Caki2 (cell line): ENCODE data around the gene PROM1. TPM values are rescaled to one million over a fixed set of nuclear protein-coding genes. Genes with fewer than 3 reads are reported as not detected.

Experiments used
- DNase-seq: peaks from one replicate; pipeline ENCODE4 v3.0.0-alpha.2; 2015; ENCODE audit warnings: low read depth
- in situ Hi-C: cut with HindIII; loops from 2 replicates; pipeline ENCODE4 v1.10.0; 2016; ENCODE audit warnings: low sequenced_read_pairs, low pct_unique_long_range_greater_than_20kb, mixed read lengths
- total RNA-seq: library from RNA; depleted of rRNA; stranded (reverse); fragments of >200 nt; shearing (Covaris generic); gene quantifications from 2 replicates; pipeline ENCODE4 v1.2.3, GENCODE V29; 2014; ENCODE audit warnings: low replicate concordance

The PROM1 gene
- total RNA-seq, 1 experiment from 2014 or later: 0.17 TPM

DNA sequence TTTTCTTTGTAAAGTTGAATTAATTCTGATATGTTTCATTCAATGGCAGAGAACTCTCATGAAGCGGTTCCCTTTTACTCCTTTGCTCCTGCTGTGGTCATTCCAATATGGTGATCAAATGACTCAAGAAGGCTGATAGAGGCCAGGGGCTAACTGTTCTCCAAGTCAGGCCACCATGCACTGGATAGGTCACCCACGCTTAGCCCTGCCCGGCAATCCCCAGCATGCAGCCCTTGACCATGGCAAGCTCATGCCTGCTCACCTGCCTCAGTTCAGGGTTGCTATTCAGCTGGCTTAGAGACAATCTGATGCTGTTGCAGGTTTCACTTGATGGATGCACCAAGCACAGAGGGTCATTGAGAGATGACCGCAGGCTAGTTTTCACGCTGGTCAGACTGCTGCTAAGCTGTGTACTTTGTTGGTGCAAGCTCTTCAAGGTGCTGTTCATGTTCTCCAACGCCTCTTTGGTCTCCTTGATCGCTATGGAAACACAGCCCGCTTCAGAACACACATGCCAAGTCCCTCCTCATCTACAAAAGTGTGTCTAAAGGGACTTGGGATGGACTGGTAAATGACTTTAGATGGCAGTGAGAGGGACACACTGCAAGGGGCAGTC, 65.7 kb downstream of the PROM1 start:
- DNase-seq: no peak
- in situ Hi-C loops: no loop called here

DNA sequence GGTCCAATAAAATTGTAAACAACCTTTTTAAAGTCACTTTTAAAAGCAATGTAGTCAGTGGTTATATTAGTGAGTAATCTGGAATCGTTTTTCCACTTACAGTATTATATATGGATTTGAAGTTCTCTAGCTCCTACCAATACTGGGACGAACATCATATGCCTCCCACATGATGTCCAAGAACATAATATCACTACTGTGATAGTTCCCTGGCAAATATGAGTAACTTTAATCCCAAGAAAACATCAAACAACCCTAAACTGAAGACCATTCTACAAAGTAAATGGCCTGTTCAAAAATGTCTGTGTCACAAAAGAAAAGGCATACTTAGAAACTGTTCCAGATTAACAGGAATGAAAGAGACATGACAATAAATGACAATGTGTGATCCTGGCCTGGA, 67.3 kb downstream of the PROM1 start:
- DNase-seq: no peak
- in situ Hi-C loops: no loop called here

DNA sequence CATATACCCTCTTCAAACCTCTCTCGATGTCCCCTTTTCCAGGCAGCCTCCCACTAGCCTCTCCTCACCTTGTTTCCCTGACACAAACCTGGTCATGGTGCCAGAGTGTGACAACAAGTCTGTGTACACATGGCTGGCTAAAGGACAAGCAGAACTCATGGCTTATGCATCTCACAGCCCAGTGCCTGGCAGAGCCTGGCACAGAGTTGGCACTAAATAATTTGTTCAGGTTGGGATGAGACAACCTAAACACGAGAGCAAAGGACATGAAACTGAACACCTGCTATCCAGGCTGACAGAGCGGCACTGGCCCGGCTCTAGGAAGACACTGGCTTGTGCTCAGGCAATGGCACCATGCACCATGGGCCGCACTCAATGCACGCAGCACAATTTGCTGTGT, 72.7 kb downstream of the PROM1 start:
- in situ Hi-C loops: no loop called here
- no peak for DNase-seq

DNA sequence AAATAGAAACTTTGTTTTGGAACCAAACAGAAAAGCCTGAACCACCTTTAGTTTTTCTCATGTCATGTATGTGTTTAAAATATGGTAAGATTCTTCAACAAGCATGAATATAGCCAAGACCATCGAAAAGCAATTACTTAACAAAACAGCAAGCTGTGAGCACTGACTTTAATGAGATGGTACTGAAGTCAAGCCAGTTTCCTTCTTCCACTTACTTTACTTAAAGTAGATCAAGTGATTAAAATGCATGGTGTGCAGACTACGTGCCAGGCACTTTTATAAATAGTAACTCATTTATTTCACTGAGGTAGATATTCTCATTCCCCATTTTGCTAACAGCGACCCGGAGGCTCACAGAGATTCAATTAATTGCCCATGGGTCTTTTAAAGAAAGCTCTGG, 74.7 kb downstream of the PROM1 start:
- in situ Hi-C loops: no loop called here
- DNase-seq: no peak

DNA sequence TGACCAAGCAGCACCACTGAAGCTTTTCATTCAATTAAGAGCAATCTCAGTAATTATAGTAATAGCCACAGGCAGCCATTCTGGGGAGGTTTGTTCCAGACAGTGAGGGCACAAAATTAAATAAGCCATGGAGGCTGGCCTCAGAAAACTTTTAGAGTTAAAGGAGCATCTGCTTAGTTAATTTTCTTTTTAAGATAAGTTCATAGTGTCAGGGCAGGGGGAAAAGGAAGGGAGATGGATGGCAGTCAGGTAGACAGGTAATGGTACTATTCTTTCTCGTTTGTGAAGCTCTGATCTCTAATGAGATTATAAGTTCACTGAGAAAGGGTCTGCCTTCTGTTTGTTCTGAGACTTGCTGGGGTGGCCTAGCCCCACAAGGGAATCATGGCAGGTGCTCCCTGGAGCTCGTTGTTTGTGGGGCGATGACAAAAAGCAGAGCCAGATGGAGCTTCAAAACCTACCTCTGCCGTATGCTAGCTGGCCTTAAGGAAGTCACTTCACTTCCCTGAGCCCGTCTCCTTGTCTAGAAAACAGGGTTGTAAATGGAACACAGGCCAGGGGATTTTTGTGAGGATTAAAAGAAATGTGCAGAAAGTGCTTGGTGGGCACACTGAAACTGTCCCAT, 76.2 kb downstream of the PROM1 start:
- in situ Hi-C loops: no loop called here
- no peak for DNase-seq

DNA sequence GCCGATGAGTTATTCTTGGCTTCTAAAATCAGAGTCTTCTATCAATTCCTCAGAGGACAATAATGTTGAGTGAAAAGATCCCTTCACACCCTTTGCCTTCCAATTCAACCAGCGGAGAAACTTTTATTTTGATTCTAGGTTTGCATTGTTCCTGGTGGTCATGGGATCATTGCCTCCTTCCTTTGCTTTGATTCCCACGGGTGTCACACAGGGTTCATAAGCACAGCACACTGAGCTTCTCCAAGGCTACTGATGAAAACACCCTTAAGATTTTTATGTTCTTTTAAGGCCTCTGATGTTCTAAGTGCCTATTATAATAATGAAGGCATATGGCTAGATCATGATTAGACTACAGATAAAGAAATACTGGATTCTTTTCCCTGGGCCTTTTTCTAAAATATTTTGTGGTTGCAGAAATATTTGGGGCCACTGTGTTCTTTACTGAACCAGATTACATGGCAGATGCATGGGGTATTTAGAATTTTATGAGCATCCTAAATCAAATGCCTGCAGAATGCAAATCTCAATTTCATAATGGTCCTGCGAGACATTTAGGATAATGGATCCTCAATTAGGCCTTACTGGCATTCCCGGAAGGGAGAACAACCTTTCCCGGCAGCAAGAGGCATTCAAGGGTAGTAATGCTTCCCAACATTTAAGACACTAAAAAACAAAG, 76.9 kb downstream of the PROM1 start:
- no peak for DNase-seq
- in situ Hi-C loops: no loop called here

DNA sequence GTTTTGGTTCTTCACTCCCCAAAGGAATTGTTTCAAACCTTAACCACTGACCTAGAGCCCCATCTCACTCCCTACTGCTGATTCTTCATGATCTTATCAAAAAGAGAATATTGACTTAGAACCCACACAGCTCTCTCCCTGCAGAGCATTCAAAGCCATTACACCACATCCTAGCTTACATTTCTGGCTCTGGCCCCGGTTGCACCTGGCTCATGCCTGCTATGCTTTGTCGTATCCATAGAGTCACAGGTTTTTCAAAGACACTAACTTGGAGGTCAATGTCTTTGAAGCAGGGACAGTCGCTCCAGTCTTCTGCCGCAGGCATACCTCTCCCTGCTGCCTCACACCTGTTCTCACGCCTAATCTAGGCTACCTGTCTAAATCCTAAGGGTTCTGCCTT, 78.1 kb downstream of the PROM1 start:
- in situ Hi-C loops: no loop called here

DNA sequence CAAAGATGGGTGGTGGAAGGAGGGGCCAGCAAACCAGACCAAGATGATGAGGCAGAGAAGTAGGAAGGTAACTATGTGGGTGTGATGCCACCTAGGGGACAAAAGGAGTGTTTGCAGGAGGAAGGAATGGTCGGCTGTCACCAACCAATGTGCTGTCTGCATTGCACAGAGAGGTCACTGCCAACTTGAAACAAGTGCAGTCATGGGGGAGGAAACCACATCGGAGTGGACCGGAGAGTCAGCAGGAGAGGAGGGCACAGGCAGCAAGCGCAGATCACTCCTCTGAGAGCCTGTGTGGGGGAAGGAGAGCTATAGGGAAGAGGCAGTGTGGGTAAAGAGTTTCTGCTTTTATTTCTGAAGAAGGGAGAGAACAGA, 82.4 kb downstream of the PROM1 start:
- in situ Hi-C loops: no loop called here
- peak; percentile 77 for DNase-seq

More for the DNA sequence above, 78.1 kb downstream of the PROM1 start:
- DNase-seq: no peak

DNA sequence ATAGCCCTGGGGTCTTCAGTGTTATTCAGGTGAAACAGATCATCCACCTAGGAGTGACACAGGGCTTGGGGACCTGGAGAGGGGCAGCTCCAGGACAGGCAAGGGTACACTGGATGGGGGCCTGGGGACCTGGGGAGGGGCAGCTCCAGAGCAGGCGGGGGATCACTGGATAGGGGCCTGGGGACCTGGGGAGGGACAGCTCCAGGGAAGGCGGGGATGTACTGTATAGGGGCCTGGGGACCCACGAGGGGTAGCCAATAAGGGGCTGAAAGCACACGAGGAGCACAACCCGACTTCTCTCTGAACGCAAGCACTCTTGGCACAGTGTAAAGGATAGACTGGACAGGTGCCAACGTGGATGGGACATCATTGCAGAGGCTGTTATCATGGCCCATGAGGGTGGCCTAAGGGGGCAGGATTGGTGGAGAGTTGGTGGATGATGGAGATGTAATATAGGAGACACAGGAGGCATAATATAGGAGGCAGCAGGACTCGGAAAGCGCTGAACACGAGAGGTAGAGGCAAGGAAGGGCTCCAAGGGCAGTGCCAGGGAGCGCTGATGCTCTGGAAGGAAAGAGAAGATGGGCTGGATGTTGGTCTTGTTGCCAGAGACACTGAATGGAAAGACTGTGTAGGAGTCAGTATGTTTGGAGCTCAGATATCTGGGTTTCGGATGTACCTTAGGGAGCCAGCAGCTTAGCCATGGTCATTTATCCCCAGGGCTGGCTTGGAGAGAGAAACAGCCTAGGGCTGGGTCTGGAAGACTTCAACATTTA, 82.9 kb downstream of the PROM1 start:
- DNase-seq: no peak
- in situ Hi-C loops: no loop called here

DNA sequence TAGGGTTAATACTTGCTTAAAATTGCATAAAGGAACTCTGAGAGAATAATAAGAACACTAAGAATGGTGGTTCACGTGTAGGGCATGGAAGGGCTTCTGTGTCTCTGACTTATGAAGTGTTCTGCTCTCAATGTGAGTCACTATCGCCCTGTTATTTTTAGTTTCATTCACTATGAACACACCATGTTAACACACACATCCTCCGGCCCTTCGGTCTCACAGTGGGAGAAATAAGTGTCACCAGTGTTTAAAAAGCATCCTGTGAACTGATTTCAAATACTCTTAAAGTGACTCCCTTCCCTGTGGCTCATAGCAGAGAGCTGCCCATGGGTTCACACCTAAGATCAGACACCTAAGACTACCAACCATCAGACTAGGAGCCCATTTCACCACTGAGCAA, 87.0 kb downstream of the PROM1 start:
- DNase-seq: no peak
- in situ Hi-C loops: no loop called here

DNA sequence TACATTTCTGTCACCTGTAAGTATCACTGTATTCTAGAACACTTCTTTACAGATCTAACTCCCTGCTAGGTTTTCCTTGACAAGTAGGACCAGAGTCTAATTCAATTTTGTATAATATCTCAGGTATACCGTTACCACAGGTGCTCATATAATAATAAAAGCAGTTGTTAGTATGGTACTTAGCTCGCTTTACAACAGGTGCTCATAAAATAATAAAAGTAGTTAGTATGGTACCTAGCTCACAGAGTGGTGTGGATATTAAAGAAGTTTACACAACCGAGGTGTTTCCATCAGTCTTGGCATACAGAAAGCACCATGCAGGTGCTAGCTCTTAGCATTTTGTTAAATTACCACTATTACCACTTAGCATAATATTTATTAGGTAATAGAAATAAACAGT, 88.0 kb downstream of the PROM1 start:
- no peak for DNase-seq
- in situ Hi-C loops: no loop called here

DNA sequence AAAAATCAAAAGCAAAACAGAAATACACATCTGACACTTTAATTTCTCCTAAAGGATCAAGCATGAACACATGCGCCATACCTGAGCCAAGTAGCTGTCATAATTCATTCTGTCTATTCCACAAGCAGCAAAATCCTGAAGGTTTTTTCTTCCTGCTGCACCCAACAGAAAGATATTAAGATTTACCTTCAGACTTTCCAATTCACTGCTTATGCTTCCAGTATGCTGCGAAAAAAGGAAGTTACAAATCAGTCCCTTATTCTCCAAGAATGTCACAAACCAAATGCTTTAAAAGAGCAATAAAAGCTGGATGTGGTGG, 91.7 kb downstream of the PROM1 start:
- in situ Hi-C loops: no loop called here
- DNase-seq: no peak

DNA sequence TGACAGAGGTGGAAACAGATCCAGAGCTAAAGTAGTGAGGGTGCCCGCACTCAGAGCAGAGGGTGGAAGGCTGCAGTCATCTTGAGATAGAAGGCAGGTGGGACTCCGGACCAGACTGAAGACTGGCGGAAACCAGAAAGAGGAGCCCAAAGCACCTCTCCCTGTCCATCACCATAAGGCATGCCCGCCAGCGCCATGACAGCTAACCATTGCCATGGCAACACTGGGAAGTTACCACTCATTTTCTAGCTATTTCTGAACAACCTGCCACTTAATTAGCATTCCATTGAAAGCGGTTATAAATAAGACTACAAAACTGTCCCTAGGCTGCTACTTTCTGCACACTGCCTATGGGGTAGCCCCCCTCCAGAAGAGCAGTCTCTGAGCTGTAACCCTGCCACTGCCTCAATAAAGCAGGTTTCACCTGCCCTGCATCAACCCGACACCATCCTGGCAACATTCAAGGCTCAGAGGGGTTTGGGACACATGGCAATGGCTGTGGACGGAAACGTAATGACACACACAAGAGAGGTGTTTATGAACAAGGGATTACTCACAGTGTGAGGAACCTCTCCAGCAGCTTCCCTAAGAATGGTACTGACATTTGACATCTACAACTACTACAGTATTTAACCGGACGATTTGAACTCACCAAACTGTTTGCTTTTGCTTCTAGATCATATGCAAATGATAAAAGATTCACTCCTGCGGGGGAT, 93.1 kb downstream of the PROM1 start:
- in situ Hi-C loops: no loop called here
- no peak for DNase-seq

DNA sequence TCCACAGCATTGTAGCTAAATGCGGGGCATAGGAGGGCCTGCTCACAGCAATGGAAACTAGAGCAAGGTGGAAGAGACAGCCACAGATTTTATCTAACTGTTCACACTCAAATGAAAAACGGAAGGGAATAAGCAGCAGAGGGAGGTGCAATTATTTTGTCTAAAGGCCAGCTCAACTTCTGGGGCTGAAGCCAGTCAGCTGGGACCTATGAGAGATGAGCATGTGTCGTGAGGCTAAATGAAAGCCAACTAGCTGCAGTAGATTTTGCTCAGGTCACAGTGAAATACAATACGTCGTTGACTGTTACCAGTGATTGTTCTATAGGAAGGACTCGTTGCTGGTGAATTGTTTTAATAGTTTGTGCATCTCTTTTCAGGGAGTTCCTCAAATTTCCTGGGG, 94.4 kb downstream of the PROM1 start:
- in situ Hi-C loops: no loop called here
- no peak for DNase-seq

DNA sequence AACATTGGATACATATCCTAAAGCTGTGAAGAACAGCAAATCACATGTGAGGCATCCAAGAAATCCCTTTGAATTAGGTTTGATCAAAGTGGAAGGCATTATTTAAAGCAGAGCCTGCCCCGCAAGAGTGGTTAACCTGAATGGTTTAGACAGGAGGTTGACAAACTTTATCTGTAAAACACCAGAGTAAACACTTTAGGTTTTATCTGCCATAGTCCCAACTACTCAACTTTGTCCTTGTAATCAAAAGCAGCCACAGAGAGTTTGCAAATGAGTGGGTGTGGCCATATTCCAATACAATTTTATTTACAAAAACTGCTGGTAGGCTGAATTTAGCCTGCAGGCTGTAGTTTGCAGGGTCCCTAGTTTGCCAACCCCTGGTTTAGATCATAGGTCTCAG, 95.6 kb downstream of the PROM1 start:
- DNase-seq: no peak
- in situ Hi-C loops: no loop called here

DNA sequence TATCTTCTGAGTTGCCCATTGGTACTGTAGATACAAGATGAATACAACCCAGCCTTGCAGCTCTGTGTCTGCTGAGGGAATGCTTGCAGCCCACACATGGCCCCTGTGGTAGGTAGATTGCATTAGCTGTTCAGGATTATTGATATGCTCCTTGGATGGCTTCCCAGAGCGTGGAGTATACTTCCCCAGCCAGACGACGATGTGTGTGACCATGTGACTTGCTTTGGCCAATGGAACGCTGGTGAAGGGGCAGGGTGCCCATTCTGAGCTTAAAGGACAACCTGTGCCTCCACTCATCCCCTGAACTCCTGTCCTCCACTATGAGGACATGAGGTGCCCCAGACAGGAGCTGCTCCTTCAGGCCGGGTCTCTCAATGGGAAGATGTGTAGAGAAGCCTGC, 96.9 kb downstream of the PROM1 start:
- DNase-seq: no peak
- in situ Hi-C loops: no loop called here

DNA sequence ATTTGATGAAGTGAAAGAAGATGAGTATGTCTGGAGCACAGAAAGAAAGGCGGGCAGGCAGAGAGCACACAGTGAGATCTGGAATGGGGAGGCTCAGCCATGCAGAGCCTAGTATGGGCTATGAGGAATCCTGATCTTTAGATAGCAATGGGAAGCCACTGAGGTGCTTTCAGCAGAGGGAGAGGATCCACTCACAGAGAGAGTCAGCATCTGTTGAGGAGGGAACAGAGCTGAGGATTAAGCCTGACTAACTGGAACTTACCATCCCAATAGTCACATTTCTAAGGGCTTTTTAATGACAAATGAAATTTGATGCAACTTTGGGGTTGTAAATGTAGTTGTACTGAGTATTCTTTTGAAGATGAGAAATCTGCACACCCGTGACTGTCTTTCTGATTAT, 100.2 kb downstream of the PROM1 start:
- no peak for DNase-seq
- in situ Hi-C loops: no loop called here

DNA sequence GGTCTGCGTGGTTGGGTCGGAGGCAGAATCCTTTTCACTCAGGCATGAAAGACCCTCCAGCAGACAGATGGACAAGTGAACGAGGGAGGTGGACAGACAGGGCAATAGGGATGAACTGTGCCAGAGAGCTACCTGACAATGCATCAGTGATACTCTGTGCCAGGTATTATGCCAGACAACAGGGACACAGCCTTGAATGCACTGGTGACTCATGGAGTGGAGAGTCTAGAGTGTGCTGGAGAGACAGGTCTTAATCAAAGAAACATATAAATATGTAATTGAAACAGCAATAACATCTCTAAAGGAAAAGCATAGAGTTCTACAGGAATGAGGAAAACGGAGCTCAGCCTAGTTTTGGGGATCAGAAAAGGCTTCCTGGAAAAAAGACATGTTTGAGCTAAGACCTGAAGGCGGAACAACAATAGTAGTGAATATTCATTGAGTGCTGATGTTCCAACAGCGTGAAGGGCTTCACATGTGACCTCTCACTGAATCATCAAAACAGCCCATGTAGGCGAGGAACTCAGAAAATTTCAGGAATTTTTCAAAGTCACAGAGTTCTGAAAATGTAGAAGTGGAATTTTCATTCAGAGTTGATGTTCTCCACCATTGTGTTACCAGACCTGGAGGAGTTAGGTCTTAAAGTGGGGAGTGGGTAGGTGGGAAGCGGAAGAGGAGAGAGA, 100.8 kb downstream of the PROM1 start:
- in situ Hi-C loops: no loop called here
- peak; percentile 14 for DNase-seq
